Heart right ventricle (tissue), 16 donors: ENCODE results near the gene KLHL12. TPM values are rescaled to one million over a fixed set of nuclear protein-coding genes. Genes with fewer than 3 reads are reported as not detected.

Experiments used
- ATAC-seq, 8 donors: fragments of 200-7000 bp; cut with Tn5 transposase; one replicate each; pipeline ENCODE4 v1.9.1; 2020; ENCODE audit warnings: mild to moderate bottlenecking in 8 of 8, moderate library complexity in 8 of 8, moderate number of reproducible peaks in 1 of 8
- DNase-seq, 2 donors: peaks; one replicate each; pipeline ENCODE4 v3.0.0-alpha.2; 2020
- H3K27ac ChIP-seq, 10 donors: fragments of 200-600 bp; sonication (generic) in 2 of 10; one replicate each; pipeline versions ENCODE4 v1.5.0 to v1.8.0; 2020 to 2022; ENCODE audit warnings: mild to moderate bottlenecking in 3 of 10
- H3K27me3 ChIP-seq, 7 donors: fragments of 200-600 bp; one replicate each; pipeline ENCODE4 v1.8.0; 2021 to 2022; ENCODE audit warnings: mild to moderate bottlenecking in 2 of 7
- H3K36me3 ChIP-seq, 9 donors: fragments of 200-600 bp; sonication (generic) in 1 of 9; one replicate each; pipeline versions ENCODE4 v1.5.0 to v1.8.0; 2020 to 2022; ENCODE audit warnings: mild to moderate bottlenecking in 2 of 9
- H3K4me1 ChIP-seq, 9 donors: fragments of 200-600 bp; sonication (generic) in 1 of 9; one replicate each; pipeline versions ENCODE4 v1.5.0 to v1.8.0; 2020 to 2022; ENCODE audit warnings: mild to moderate bottlenecking in 4 of 9
- H3K4me3 ChIP-seq, 10 donors: fragments of 200-600 bp; sonication (generic) in 2 of 10; one replicate each; pipeline versions ENCODE4 v1.5.0 to v1.8.0; 2020 to 2022; ENCODE audit warnings: mild to moderate bottlenecking in 7 of 10, moderate library complexity in 2 of 10
- H3K9me3 ChIP-seq, 11 donors: fragments of 200-600 bp in 10 of 11; sonication (generic) in 2 of 11; one replicate each; pipeline versions ENCODE4 v1.5.0 to v1.8.0; 2013 to 2022; ENCODE audit warnings: mild to moderate bottlenecking in 2 of 11, control low read depth in 1 of 11, moderate library complexity in 1 of 11
- CTCF ChIP-seq, 9 donors: fragments of 200-600 bp; sonication (generic) in 2 of 9; IDR thresholded peaks; one replicate each; pipeline versions ENCODE4 v1.5.0 to v1.8.0; 2021 to 2022; ENCODE audit warnings: antibody characterized with exemption in 9 of 9, mild to moderate bottlenecking in 5 of 9, moderate library complexity in 1 of 9
- WGBS, 2 donors: extraction: QIAGEN DNeasy Blood & Tissue Kit; methylation state at CpG; one replicate each; pipeline ENCODE4 v1.1.7; 2013; ENCODE audit warnings: inconsistent platforms in 1 of 2; 5-methylcytosine and 5-hydroxymethylcytosine counted together
- intact Hi-C, 10 donors: fragments of 100-400 bp; cut with DNase I; formaldehyde crosslinking; loops; one replicate each; pipeline versions ENCODE4 v1.11.1 to v1.14.2; 2022
- polyA plus RNA-seq, 2 donors: library from polyadenylated mRNA; stranded (reverse); fragments of 200-250 nt; gene quantifications; one replicate each; pipeline ENCODE4 v1.2.3, GENCODE V29; 2013
- total RNA-seq, 10 donors: library from RNA; stranded (reverse); fragmentation: NEBNext Ultra II Directional in 3 of 10; extraction: Animal tissue kit (Norgen Biotek cat#: 25700) in 3 of 10; gene quantifications; one replicate each; pipeline versions ENCODE4 v1.2.1 to v1.2.4, GENCODE V29; 2021 to 2023
- donor health status: Arrhythmogenic right ventricular cardiomyopathy.
- donor health status: ischemic (EF 13 %, LVEDD 7.1; RV severe dilation, severe dysfunction).
- donor health status: healthy with polysubstance abuse.
- donor health status: DM: no; HTN: yes; CAD: no.
- donor health status: DM: no; HTN: no; CAD: no.
- donor health status: ischemic (EF 25% LVEDD 6.9; RV normal size, moderate dysfunction).
- donor health status: ischemic (EF 25% LVEDD 5.7; RV mildly dilated, moderate dysfunction).
- donor health status: healthy.
- donor health status: DM: yes; HTN: yes; CAD: no.
- donor health status: Ischemic cardiomyopathy.
- donor health status: ischemic (EF 35%, LVEDD 5.7; RV mildly dilated, moderate dysfunction).
- donor health status: nonischemic (EF 11% LVEDD 7.7; RV severe dilation, severe dysfunction).
- donor health status: DM: yes; HTN: yes; CAD: no.
- donor health status: PGD.
- donor health status: ischemic (EF 29% LVEDD 5.4; RV normal size, mild dysfunction).
- donor health status: nonischemic (EF 23%, LVEDD 6.1; RV moderate dilation, normal function).

The KLHL12 gene
- total and polyA plus RNA-seq, 12 donors = 9.8 to 31.5 (median 22.2) TPM

- ATAC-seq (no peak), DNase-seq (no peak)
- Histone ChIP-seq H3K27ac (peak overlapping the region in 4 of 10 donors; percentile 14 to 91 (median 27)), H3K4me1 (peaks cover 12 to 78% (median 67%) of the 10 kb centered on the region in 9 donors), H3K9me3 (no peaks in the 10 kb centered on the region), H3K36me3 (peaks cover 0 to 32% (median 5%) of the 10 kb centered on the region in 9 donors), H3K4me3 (no peak overlapping the region), H3K27me3 (no peaks in the 10 kb centered on the region)
- intact Hi-C loops = loop anchor here in 1 of 10 donors (10.0 kb wide), 1 partner anchor 51 kb away; the partner anchor contains the start of gene TMEM183A
- 59 to 69% methylated on average over 6 of the region's 6 CpGs for WGBS, 2 donors
- TF ChIP-seq CTCF (IDR thresholded peaks at IDR 0.05) = no peak
These were observed 27.2 kb upstream of the KLHL12 start for GRCh38 chr1:202954057-202954745.

GRCh38 chr1:202953392-202953791 lies 26.4 kb upstream of the KLHL12 start:
- Histone ChIP-seq H3K36me3 (peaks cover 0 to 40% (median 13%) of the 10 kb centered on the region in 9 donors), H3K9me3 (no peaks in the 10 kb centered on the region), H3K27ac (peak overlapping the region in 1 of 10 donors; percentile 91), H3K27me3 (no peaks in the 10 kb centered on the region), H3K4me3 (no peak overlapping the region), H3K4me1 (peaks cover 12 to 71% (median 62%) of the 10 kb centered on the region in 9 donors)
- intact Hi-C loops = loop anchor here in 1 of 10 donors (10.0 kb wide), 1 partner anchor 51 kb away; the partner anchor contains the start of gene TMEM183A
- TF ChIP-seq CTCF (IDR thresholded peaks at IDR 0.05) = no peak
- no peak for DNase-seq
- no peak for ATAC-seq

- peaks cover 0 to 46% (median 15%) of the 10 kb centered on the region in 9 donors for H3K36me3 ChIP-seq
- H3K4me1 ChIP-seq = peaks cover 12 to 70% (median 62%) of the 10 kb centered on the region in 9 donors
- no peak for TF ChIP-seq CTCF (IDR thresholded peaks at IDR 0.05)
- WGBS, 2 donors = 53 to 60% methylated on average over 4 of the region's 4 CpGs
- DNase-seq (peak in 1 of 2 donors; percentile 51), ATAC-seq (peak in 7 of 8 donors; percentile 39 to 76 (median 67))
- no peak overlapping the region for H3K4me3 ChIP-seq
- intact Hi-C loops = loop anchor here in 1 of 10 donors (10.0 kb wide), 1 partner anchor 52 kb away; the partner anchor contains the start of gene TMEM183A
- no peaks in the 10 kb centered on the region for H3K27me3 ChIP-seq
- peak overlapping the region in 6 of 10 donors; percentile 8 to 91 (median 49) for H3K27ac ChIP-seq
- H3K9me3 ChIP-seq = no peaks in the 10 kb centered on the region
These were observed 25.8 kb upstream of the KLHL12 start for GRCh38 chr1:202952818-202953217.

GRCh38 chr1:202952099-202952498 lies 25.1 kb upstream of the KLHL12 start:
- 83 to 97% methylated on average over 1 of the region's 1 CpG for WGBS, 2 donors
- Histone ChIP-seq H3K27me3 (no peaks in the 10 kb centered on the region), H3K4me3 (no peak overlapping the region), H3K9me3 (no peaks in the 10 kb centered on the region), H3K36me3 (peaks cover 0 to 53% (median 15%) of the 10 kb centered on the region in 9 donors), H3K27ac (peak overlapping the region in 5 of 10 donors; percentile 18 to 91 (median 61)), H3K4me1 (peaks cover 12 to 65% (median 60%) of the 10 kb centered on the region in 9 donors)
- DNase-seq (no peak), ATAC-seq (no peak)
- intact Hi-C loops = loop anchor here in 1 of 10 donors (10.0 kb wide), 1 partner anchor 53 kb away; the partner anchor contains the start of gene TMEM183A
- no peak for TF ChIP-seq CTCF (IDR thresholded peaks at IDR 0.05)
